Stomach (tissue), 4 donors: ENCODE results near the gene PIGR.

Experiments used
- CTCF ChIP-seq, 7 experiments: fragments of 450-650 bp in 4 of 7; fragments of 200-600 bp in 3 of 7; sonication (generic) in 3 of 7; IDR thresholded peaks; one replicate each; pipeline ENCODE4 v1.5.1; 2016 to 2019; ENCODE audit warnings: antibody characterized with exemption in 7 of 7, control low read depth in 2 of 7, mild to moderate bottlenecking in 1 of 7
- POLR2A ChIP-seq, 4 donors: fragments of 450-650 bp; IDR thresholded peaks; one replicate each; pipeline ENCODE4 v1.6.1; 2016; ENCODE audit warnings: antibody characterized with exemption in 4 of 4, control low read depth in 2 of 4, mild to moderate bottlenecking in 1 of 4, moderate library complexity in 1 of 4
- POLR2AphosphoS5 ChIP-seq, 3 donors: sonication (generic); formaldehyde crosslinking; IDR thresholded peaks; one replicate each; pipeline ENCODE4 v1.6.1; 2016; ENCODE audit warnings: antibody characterized with exemption in 3 of 3

- TF ChIP-seq CTCF (IDR thresholded peaks at IDR 0.05) (peak in 4 of 7 experiments; percentile 31 to 76 (median 58)), POLR2A (IDR thresholded peaks at IDR 0.05) (no peak), POLR2AphosphoS5 (IDR thresholded peaks at IDR 0.05) (peak in 1 of 3 donors; percentile 35)
These were observed 36.0 kb upstream of the PIGR start for GRCh38 chr1:206982216-206982615.
